ENCODE measurements around the gene CPEB1. TPM values are rescaled to one million over a fixed set of nuclear protein-coding genes. Genes with fewer than 3 reads are reported as not detected.

The CPEB1 gene
- total RNA-seq, 4 donors from 2014 or later = 0.13 to 4.0 (median 1.4) TPM

GRCh38 chr15:82630033-82630432, 17.1 kb downstream of the CPEB1 start:
- WGBS, 2 donors = 45 to 67% methylated on average over 3 to 4 of the region's 4 CpGs
- no peaks in the 10 kb centered on the region for H3K9me3 ChIP-seq
- no peak overlapping the region for H3K27ac ChIP-seq
- TF ChIP-seq CTCF (IDR thresholded peaks at IDR 0.05) (no peak), POLR2A (IDR thresholded peaks at IDR 0.05) (no peak)
- no peaks in the 10 kb centered on the region for H3K36me3 ChIP-seq
- H3K4me1 ChIP-seq = no peaks in the 10 kb centered on the region
- intact Hi-C loops (cut with DNase I) = no loop called here
- no peak for DNase-seq
- H3K4me3 ChIP-seq = no peak overlapping the region
- no peaks in the 10 kb centered on the region for H3K27me3 ChIP-seq

GRCh38 chr15:82625136-82625535, 22.0 kb downstream of the CPEB1 start:
- DNase-seq = no peak
- intact Hi-C loops (cut with DNase I) = no loop called here
- 77 to 78% methylated on average over 4 of the region's 4 CpGs for WGBS, 2 donors
- Histone ChIP-seq H3K27me3 (no peaks in the 10 kb centered on the region), H3K4me1 (no peaks in the 10 kb centered on the region), H3K4me3 (no peak overlapping the region), H3K27ac (no peak overlapping the region), H3K36me3 (no peaks in the 10 kb centered on the region), H3K9me3 (no peaks in the 10 kb centered on the region)
- no peak for TF ChIP-seq CTCF (IDR thresholded peaks at IDR 0.05)
- no peak for TF ChIP-seq POLR2A (IDR thresholded peaks at IDR 0.05)

GRCh38 chr15:82624438-82624837, 22.7 kb downstream of the CPEB1 start:
- no peak for DNase-seq
- Histone ChIP-seq H3K27me3 (no peaks in the 10 kb centered on the region), H3K27ac (no peak overlapping the region), H3K4me3 (no peak overlapping the region), H3K9me3 (no peaks in the 10 kb centered on the region), H3K36me3 (no peaks in the 10 kb centered on the region), H3K4me1 (no peaks in the 10 kb centered on the region)
- intact Hi-C loops (cut with DNase I) = no loop called here
- TF ChIP-seq POLR2A (IDR thresholded peaks at IDR 0.05) = no peak
- TF ChIP-seq CTCF (IDR thresholded peaks at IDR 0.05) = no peak
- WGBS, 2 donors = 73 to 93% methylated on average over 3 of the region's 3 CpGs

- Histone ChIP-seq H3K27me3 (no peaks in the 10 kb centered on the region), H3K4me3 (no peak overlapping the region), H3K9me3 (no peaks in the 10 kb centered on the region), H3K27ac (no peak overlapping the region), H3K4me1 (no peaks in the 10 kb centered on the region), H3K36me3 (no peaks in the 10 kb centered on the region)
- intact Hi-C loops (cut with DNase I) = no loop called here
- TF ChIP-seq POLR2A (IDR thresholded peaks at IDR 0.05) = no peak
- no peak for TF ChIP-seq CTCF (IDR thresholded peaks at IDR 0.05)
- no peak for DNase-seq
- 56 to 67% methylated on average over 2 of the region's 2 CpGs for WGBS, 2 donors
Measured at GRCh38 chr15:82624008-82624407, 23.2 kb downstream of the CPEB1 start.

- H3K9me3 ChIP-seq = no peaks in the 10 kb centered on the region
- H3K4me3 ChIP-seq = no peak overlapping the region
- 32 to 65% methylated on average over 1 of the region's 1 CpG for WGBS, 2 donors
- H3K27me3 ChIP-seq = no peaks in the 10 kb centered on the region
- no peaks in the 10 kb centered on the region for H3K4me1 ChIP-seq
- H3K27ac ChIP-seq = no peak overlapping the region
- no peaks in the 10 kb centered on the region for H3K36me3 ChIP-seq
- DNase-seq = no peak
- intact Hi-C loops (cut with DNase I) = no loop called here
- TF ChIP-seq CTCF (IDR thresholded peaks at IDR 0.05) = no peak
- TF ChIP-seq POLR2A (IDR thresholded peaks at IDR 0.05) = no peak
Measured at GRCh38 chr15:82621970-82622369, 25.2 kb downstream of the CPEB1 start.

Measured in esophagus squamous epithelium (tissue), 5 donors.